ENCODE data around the gene GPC5. TPM values are rescaled to one million over a fixed set of nuclear protein-coding genes. Genes with fewer than 3 reads are reported as not detected.

Gene GPC5
- total and polyA plus RNA-seq, 9 of the 15 experiments (the other 6 are each of a cell fraction or from before 2014, with no cell fraction given), result 0.18 to 0.27 TPM; not detected in 7

DNA sequence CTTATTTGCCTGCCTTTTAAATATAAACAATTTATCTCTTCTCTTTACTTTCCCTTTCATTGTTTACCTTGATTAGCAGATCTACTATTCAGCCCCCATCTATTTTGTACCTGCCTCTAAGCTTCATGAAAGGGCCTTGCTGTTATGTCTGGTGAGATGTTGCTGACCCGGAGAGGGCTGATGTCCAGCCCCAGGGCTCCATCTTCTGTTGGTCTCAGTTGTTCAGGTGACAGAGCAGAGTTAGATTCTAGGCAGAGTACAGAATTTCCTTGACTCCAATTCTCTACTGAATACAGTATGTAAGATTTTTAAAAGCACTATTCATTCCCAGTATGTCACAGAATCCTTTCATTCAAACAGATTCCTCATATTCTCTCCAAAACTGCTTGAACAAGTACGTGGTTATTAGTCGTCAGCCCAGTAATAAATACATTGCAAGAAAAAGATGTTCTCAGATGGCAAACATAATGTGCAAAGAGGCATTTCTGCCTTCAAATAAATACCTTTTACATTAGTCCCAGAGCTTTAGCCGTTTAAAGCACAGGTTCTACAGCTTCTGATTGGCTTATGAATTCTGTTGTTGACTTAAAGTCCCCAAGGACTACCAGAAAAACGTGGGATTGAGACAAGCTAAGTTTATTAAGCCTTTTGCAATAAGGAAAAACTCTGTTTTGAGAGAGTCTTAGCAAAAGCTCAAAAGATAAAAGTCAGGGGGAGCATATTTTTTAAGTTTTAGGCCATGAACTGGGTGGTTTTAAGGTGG, 159.1 kb downstream of the GPC5 start (continued):
- TF ChIP-seq, protein P1, sequence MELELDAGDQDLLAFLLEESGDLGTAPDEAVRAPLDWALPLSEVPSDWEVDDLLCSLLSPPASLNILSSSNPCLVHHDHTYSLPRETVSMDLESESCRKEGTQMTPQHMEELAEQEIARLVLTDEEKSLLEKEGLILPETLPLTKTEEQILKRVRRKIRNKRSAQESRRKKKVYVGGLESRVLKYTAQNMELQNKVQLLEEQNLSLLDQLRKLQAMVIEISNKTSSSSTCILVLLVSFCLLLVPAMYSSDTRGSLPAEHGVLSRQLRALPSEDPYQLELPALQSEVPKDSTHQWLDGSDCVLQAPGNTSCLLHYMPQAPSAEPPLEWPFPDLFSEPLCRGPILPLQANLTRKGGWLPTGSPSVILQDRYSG (tag; conservative IDR thresholded peaks at IDR 0.05; ENCODE audit: low read depth), result no peak

GRCh38 chr13:91563799-91564198, 165.4 kb downstream of the GPC5 start:
- Histone ChIP-seq H3K4me1 (replicated peaks in 1 of 2; ENCODE audit: control insufficient read depth in 2 of 2, insufficient read depth in 2 of 2, low read length in 2 of 2) (no peaks in the 10 kb centered on the region), H3K9me1 (ENCODE audit: control insufficient read depth, insufficient read depth, low read length) (no peaks in the 10 kb centered on the region), H3K79me2 (ENCODE audit: control insufficient read depth, insufficient read depth, low read length) (no peaks in the 10 kb centered on the region), H3K4me2 (ENCODE audit: insufficient read depth, low read length) (no peak overlapping the region), H3K4me3 (no peak overlapping the region), H4K20me1 (replicated peaks; ENCODE audit: control insufficient read depth, insufficient read depth, low read length) (no peaks in the 10 kb centered on the region), H3K9me3 (replicated peaks; ENCODE audit: control insufficient read depth, insufficient read depth, low read depth, low read length) (no peaks in the 10 kb centered on the region; the same call in 1 of the 2 replicates), H3K27me3 (ENCODE audit: control insufficient read depth in 2 of 2, insufficient read depth in 2 of 2, low read length in 2 of 2) (no peaks in the 10 kb centered on the region), H3K27ac (ENCODE audit: extremely low read depth, low read depth, low read length) (no peak overlapping the region), H2AFZ (ENCODE audit: low read depth, low read length) (no peak overlapping the region), H3K36me3 (ENCODE audit: control insufficient read depth, insufficient read depth, low read length) (no peaks in the 10 kb centered on the region), H3K9ac (ENCODE audit: insufficient read depth in 1 of 2, low read depth in 2 of 2, low read length in 2 of 2) (no peak overlapping the region)
- POLR2A ChIA-PET, result no interaction called here
- intact Hi-C loops (cut with micrococcal nuclease), result no loop called here
- TF ChIP-seq ZNF324 (CRISPR knock-in tag; IDR thresholded peaks at IDR 0.05) (no peak), ZNF217 (CRISPR knock-in tag; IDR thresholded peaks at IDR 0.05) (0 out of 2 replicates have a peak, but pooled peaks have one; percentile 50), JUNB (CRISPR knock-in tag; conservative IDR thresholded peaks at IDR 0.05) (no peak), NR2C1 (IDR thresholded peaks at IDR 0.05) (no peak), NR2C1 (tag; IDR thresholded peaks at IDR 0.05) (no peak), ZNF639 (CRISPR knock-in tag; conservative IDR thresholded peaks at IDR 0.05 in 1 of 2, IDR thresholded peaks at IDR 0.05 in 1 of 2) (peak in 1 of 2 experiments; percentile 76; a peak in 1 of 4 replicates)
- TF ChIP-seq, protein P2, sequence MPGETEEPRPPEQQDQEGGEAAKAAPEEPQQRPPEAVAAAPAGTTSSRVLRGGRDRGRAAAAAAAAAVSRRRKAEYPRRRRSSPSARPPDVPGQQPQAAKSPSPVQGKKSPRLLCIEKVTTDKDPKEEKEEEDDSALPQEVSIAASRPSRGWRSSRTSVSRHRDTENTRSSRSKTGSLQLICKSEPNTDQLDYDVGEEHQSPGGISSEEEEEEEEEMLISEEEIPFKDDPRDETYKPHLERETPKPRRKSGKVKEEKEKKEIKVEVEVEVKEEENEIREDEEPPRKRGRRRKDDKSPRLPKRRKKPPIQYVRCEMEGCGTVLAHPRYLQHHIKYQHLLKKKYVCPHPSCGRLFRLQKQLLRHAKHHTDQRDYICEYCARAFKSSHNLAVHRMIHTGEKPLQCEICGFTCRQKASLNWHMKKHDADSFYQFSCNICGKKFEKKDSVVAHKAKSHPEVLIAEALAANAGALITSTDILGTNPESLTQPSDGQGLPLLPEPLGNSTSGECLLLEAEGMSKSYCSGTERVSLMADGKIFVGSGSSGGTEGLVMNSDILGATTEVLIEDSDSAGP (CRISPR knock-in tag; IDR thresholded peaks at IDR 0.05), result no peak
- no TSS peak for BruUV-seq (replicated peaks)
- in situ Hi-C loops (cut with MboI), result no loop called here
- no peak for ATAC-seq
- CTCF ChIA-PET (ENCODE audit: low intra/inter-chr PET ratio), result no interaction called here
- 2% methylated on average over 5 of the region's 5 CpGs for WGBS (ENCODE audit: insufficient coverage, low coverage, missing lambda C conversion rate)
- no peak for DNase-seq (ENCODE audit: extremely low read depth in 1 of 4, low spot score in 3 of 4)
- no peak for FAIRE-seq
